ENCODE data around the gene SYCN. TPM values are rescaled to one million over a fixed set of nuclear protein-coding genes. Genes with fewer than 3 reads are reported as not detected.

SYCN gene
- total RNA-seq (100 to 1,000 TPM in 1 of 2 donors, 10 to 100 TPM in 1; 98.0 to 192 TPM), polyA plus RNA-seq (ENCODE audit: insufficient read depth, low read depth, low replicate concordance) (36.5 TPM)
- long read RNA-seq, donor 1, partial matches to known transcripts = 0 of 4 reads
- long read RNA-seq, donor 1, other reads (novel, unspliced or antisense) = 0 of 4 reads
- long read RNA-seq, donor 2, transcript SYCN-201 (2 exons, 573 nt) = major isoform, 10 of 10 reads
- long read RNA-seq, donor 2, partial matches to known transcripts = 0 of 10 reads
- long read RNA-seq, donor 2, other reads (novel, unspliced or antisense) = 0 of 10 reads

GRCh38 chr19:39203372-39204341, at the start of gene SYCN:
SYCN (minus strand) TSS chr19:39204263; CDS start chr19:39204254, 9 bp downstream.
- Histone ChIP-seq H3K36me3 (ENCODE audit: low read depth, missing control alignments) (no peaks in the 10 kb centered on the region), H3K4me1 (no peaks in the 10 kb centered on the region), H3K4me3 (peak within 1 kb of the TSS; percentile 39 to 73), H3K27ac (peak within 1 kb of the TSS; percentile 66 to 79), H3K27me3 (no peaks in the 10 kb centered on the region), H3K9me3 (no peaks in the 10 kb centered on the region)
- 12 to 23% methylated on average over 13 to 31 of the region's 57 CpGs for whole genome bisulfite sequencing, 2 donors
- intact Hi-C loops (cut with DNase I; ENCODE audit: low total_unique reads) = no loop called here
- TF ChIP-seq POLR2A (IDR thresholded peaks at IDR 0.05) (no peak), CTCF (IDR thresholded peaks at IDR 0.05) (no peak)
- peak; percentile 40 for DNase-seq

- Histone ChIP-seq H3K4me3 (no peak overlapping the region), H3K27me3 (no peaks in the 10 kb centered on the region), H3K27ac (no peak overlapping the region), H3K36me3 (ENCODE audit: low read depth, missing control alignments) (no peaks in the 10 kb centered on the region), H3K9me3 (no peaks in the 10 kb centered on the region), H3K4me1 (no peaks in the 10 kb centered on the region)
- intact Hi-C loops (cut with DNase I; ENCODE audit: low total_unique reads) = no loop called here
- 80 to 81% methylated on average over 8 of the region's 8 CpGs for WGBS, 2 donors
- TF ChIP-seq CTCF (IDR thresholded peaks at IDR 0.05) = no peak
- TF ChIP-seq POLR2A (IDR thresholded peaks at IDR 0.05) = no peak
- no peak for DNase-seq
Measured at GRCh38 chr19:39253374-39254149, 49.5 kb upstream of the SYCN start.

GRCh38 chr19:39252458-39252857, 48.4 kb upstream of the SYCN start:
- no peak for DNase-seq
- intact Hi-C loops (cut with DNase I; ENCODE audit: low total_unique reads) = no loop called here
- Histone ChIP-seq H3K4me1 (no peaks in the 10 kb centered on the region), H3K9me3 (no peaks in the 10 kb centered on the region), H3K27ac (no peak overlapping the region), H3K27me3 (no peaks in the 10 kb centered on the region), H3K36me3 (ENCODE audit: low read depth, missing control alignments) (no peaks in the 10 kb centered on the region), H3K4me3 (no peak overlapping the region)
- TF ChIP-seq CTCF (IDR thresholded peaks at IDR 0.05) (no peak), POLR2A (IDR thresholded peaks at IDR 0.05) (no peak)
- WGBS, 2 donors = 50 to 68% methylated on average over 3 of the region's 3 CpGs

GRCh38 chr19:39251846-39252245, 47.8 kb upstream of the SYCN start:
- TF ChIP-seq CTCF (IDR thresholded peaks at IDR 0.05) (no peak), POLR2A (IDR thresholded peaks at IDR 0.05) (no peak)
- intact Hi-C loops (cut with DNase I; ENCODE audit: low total_unique reads) = no loop called here
- Histone ChIP-seq H3K27ac (no peak overlapping the region), H3K4me1 (no peaks in the 10 kb centered on the region), H3K36me3 (ENCODE audit: low read depth, missing control alignments) (no peaks in the 10 kb centered on the region), H3K4me3 (no peak overlapping the region), H3K27me3 (no peaks in the 10 kb centered on the region), H3K9me3 (no peaks in the 10 kb centered on the region)
- 72 to 76% methylated on average over 3 of the region's 3 CpGs for WGBS, 2 donors
- no peak for DNase-seq

Measured in testis (tissue), 5 donors.